Subcutaneous adipose tissue (tissue), 4 donors: Measurements from ENCODE around the gene THADA. TPM values are rescaled to one million over a fixed set of nuclear protein-coding genes. Genes with fewer than 3 reads are reported as not detected.

ENCODE experiments used
- total RNA-seq, 4 donors: library from RNA; depleted of rRNA; stranded (reverse); fragments of >200 nt; gene quantifications; one replicate each; pipeline ENCODE4 v1.1.0, GENCODE V29; 2016
- TF ChIP-seq, protein P1 (sequence below): fragments of 450-650 bp; IDR thresholded peaks from one replicate; pipeline ENCODE4 v1.5.1; 2016; ENCODE audit warnings: low read depth, mild to moderate bottlenecking, control low read depth, antibody characterized with exemption, moderate library complexity

Gene THADA
- total RNA-seq, 4 donors from 2014 or later = 31.8 to 71.9 (median 53.8) TPM

DNA sequence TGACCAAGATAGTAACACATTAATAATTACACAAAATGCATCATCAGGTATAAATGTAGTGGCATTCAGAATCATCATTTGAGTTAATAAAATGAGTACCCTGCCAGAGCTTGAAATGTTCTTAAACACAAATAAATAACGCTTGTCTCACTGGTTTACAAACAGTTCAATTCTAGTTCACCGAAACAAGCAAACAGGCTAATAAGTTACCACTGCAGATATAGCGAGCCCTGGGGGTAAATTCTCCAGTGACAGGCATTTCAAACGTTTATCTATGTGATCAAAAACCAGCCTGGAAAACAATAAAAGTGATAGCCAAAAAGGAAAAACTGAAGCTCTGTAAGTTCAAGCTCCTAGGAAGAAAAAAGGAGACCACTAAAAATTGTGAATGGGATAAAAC is 152.6 kb downstream of the THADA start:
- TF ChIP-seq, protein P1, sequence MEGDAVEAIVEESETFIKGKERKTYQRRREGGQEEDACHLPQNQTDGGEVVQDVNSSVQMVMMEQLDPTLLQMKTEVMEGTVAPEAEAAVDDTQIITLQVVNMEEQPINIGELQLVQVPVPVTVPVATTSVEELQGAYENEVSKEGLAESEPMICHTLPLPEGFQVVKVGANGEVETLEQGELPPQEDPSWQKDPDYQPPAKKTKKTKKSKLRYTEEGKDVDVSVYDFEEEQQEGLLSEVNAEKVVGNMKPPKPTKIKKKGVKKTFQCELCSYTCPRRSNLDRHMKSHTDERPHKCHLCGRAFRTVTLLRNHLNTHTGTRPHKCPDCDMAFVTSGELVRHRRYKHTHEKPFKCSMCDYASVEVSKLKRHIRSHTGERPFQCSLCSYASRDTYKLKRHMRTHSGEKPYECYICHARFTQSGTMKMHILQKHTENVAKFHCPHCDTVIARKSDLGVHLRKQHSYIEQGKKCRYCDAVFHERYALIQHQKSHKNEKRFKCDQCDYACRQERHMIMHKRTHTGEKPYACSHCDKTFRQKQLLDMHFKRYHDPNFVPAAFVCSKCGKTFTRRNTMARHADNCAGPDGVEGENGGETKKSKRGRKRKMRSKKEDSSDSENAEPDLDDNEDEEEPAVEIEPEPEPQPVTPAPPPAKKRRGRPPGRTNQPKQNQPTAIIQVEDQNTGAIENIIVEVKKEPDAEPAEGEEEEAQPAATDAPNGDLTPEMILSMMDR = no peak

DNA sequence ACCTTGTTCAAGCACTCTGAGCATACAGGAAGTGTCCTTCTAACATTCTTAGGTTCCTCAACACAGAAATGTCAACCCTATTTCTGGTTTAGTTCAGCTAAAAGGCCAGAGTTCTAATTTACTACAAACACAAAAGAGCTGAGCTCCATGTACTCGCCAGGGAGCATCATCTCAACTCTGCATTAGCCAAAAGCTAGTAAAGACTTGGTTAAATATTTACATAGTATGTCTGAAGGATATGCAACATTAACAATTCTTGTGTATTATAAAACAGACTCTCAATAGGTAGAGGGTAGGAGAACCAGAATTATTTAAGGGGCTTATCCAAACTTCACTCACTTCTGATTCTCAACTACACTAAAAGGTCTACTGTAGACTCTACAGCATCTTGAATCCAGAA is 154.6 kb downstream of the THADA start:
- TF ChIP-seq, protein P1 = no peak

DNA sequence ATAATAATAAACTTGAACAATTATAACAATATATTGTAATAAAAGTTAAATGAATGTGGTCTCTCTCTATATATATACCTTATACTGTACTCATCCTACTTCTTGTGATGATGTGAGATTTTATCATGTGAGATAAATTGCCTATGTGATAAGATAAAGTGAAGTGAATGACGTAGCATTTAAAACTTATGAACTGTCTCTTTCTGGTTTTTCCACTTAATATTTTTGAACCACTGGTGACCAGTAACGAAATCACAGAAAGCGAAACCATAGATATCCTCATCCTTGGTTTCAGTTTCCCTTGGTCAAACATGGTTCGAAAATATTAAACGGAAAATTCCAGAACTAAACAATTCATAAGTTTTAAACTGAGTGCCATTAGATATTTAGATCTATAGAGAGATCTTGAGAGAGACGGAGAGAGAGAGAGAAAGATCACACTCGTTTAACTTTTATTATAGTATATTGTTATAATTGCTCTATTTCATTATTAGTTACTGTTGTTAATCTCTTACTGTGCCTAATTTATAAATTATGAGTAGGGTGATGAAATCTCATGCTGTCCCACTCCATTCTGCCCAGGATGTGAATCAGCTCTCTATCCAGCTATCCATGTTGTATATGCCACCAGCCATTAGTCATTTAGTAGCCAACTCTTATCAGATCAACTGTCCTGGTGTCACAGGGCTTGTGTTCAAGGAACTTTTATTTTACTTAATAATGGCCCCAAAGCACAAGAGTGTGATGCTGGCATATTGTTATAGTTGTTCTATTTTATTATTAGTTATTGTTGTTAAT is 156.8 kb downstream of the THADA start:
- TF ChIP-seq, protein P1 = no peak

DNA sequence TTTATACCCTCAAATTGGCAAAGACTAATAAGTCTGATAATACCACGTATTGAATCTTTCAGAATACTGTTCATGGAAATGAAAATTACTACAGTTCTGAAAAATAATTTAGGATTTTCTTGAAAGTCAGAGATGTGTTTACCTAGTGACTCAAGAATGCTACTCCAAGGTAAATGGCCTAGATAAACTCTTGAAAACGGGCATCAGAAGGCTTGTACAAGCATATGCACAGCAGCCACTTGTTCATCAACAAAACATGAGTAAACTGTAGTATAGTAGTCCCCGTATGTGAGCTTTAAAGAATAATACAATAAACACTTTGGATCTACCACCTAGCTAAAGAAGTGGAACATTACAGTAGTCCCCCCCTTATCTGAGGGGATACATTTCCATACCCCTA is 157.5 kb downstream of the THADA start:
- TF ChIP-seq, protein P1 = no peak

DNA sequence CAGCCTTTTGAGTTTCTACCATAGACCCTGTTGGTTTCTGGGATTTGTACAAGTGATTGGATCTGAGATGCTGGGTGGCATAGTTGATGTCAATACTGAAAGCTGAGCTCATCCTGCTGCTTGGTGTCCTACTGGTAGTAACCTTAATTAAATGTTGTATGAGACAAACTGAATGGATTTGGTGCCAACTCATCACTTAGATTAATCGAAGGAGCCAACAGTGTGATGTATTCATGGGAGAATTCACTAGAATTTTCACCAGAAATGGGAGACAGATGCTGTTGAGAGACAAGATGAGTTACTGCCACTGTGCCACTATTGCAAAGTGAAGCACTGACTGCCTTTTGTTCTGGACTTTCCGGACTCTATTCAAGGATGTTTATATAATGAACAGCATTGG is 158.5 kb downstream of the THADA start:
- TF ChIP-seq, protein P1 = no peak

DNA sequence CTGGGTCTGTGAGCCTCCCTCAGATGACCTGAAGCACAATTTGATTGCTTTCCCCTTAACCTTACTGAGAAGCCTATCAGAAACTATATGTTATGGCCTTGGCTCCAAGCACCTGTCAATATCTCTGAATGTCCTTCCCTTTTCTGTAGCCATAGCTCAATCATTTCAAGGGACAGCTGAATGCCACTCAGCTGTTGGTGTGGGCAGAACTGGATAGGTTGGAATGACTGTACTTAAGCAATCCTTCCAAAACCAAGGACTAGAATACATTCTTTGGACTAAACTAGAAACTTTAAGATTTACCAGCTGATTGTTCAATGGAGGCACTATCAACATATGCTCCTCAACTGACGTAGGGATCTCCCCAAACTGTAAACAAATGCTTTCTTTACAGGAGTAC is 159.4 kb downstream of the THADA start:
- TF ChIP-seq, protein P1 = no peak

DNA sequence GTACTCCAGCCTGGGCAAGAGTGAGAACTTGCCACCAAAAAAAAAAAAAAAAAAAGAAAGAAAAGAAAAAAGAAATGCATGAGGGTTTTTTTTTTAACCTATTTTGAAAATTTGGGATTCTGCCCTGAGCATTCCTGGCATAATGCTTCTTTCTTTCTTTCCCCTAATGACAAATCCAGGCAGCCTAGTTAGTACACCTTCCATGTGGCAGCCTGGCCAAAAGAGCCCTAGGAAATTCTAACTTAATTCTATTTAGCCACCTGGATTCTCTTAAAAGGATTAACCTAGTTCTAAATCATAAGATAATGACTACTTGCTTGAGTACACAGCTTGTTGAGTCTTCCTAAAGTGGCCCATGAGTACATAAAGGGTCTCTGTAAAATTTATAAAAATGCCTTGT is 160.1 kb downstream of the THADA start:
- TF ChIP-seq, protein P1 = no peak
